ENCODE measurements around the gene GTF2IRD1. TPM values are rescaled to one million over a fixed set of nuclear protein-coding genes. Genes with fewer than 3 reads are reported as not detected.

Gene GTF2IRD1
- total RNA-seq, 6 experiments from 2014 or later, result 19.7 to 24.6 (median 22.4) TPM

DNA sequence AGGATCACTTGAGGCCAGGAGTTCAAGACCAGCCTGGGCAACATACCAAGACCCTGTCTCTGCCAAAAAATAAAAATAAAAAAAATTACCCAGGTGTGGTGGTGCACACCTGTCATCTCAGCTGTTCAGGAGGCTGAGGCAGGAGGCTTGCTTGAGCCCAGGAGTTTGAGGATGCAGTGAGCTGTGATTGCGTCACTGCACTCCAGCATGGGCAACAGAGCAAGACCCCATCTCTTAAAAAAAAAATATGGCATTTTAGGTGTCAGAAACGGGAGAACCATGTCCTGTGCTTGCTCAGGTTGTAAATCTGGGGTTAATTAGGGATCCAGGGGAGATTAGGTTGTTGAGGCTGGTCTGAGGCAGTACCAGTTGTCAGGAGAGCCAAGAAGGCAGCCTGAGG, 64.9 kb downstream of the GTF2IRD1 start:
- Mint-ChIP-seq H3K4me3 (no peak overlapping the region), H3K4me1 (ENCODE audit: low read depth) (no peaks in the 10 kb centered on the region), H3K9me3 (no peaks in the 10 kb centered on the region), H3K27me3 (ENCODE audit: insufficient read depth) (peaks cover 2% of the 10 kb centered on the region), H3K36me3 (ENCODE audit: low read depth) (peaks cover 20% of the 10 kb centered on the region), H3K27ac (no peak overlapping the region)
- TF ChIP-seq, protein P1, sequence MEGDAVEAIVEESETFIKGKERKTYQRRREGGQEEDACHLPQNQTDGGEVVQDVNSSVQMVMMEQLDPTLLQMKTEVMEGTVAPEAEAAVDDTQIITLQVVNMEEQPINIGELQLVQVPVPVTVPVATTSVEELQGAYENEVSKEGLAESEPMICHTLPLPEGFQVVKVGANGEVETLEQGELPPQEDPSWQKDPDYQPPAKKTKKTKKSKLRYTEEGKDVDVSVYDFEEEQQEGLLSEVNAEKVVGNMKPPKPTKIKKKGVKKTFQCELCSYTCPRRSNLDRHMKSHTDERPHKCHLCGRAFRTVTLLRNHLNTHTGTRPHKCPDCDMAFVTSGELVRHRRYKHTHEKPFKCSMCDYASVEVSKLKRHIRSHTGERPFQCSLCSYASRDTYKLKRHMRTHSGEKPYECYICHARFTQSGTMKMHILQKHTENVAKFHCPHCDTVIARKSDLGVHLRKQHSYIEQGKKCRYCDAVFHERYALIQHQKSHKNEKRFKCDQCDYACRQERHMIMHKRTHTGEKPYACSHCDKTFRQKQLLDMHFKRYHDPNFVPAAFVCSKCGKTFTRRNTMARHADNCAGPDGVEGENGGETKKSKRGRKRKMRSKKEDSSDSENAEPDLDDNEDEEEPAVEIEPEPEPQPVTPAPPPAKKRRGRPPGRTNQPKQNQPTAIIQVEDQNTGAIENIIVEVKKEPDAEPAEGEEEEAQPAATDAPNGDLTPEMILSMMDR (IDR thresholded peaks at IDR 0.05), result no peak
- DNase-seq, result no peak

DNA sequence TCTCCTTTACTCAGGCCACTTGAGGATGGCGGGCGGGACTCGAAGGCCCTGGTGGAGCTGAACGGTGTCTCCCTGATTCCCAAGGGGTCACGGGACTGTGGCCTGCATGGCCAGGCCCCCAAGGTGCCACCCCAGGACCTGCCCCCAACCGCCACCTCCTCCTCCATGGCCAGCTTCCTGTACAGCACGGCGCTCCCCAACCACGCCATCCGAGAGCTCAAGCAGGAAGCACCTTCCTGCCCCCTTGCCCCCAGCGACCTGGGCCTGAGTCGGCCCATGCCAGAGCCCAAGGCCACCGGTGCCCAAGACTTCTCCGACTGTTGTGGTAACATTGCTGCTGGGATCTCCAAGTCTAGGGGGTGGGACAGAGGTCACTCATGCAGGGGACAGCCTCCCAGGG, 65.7 kb downstream of the GTF2IRD1 start:
- Mint-ChIP-seq H3K36me3 (ENCODE audit: low read depth) (peaks cover 20% of the 10 kb centered on the region), H3K4me3 (no peak overlapping the region)

DNA sequence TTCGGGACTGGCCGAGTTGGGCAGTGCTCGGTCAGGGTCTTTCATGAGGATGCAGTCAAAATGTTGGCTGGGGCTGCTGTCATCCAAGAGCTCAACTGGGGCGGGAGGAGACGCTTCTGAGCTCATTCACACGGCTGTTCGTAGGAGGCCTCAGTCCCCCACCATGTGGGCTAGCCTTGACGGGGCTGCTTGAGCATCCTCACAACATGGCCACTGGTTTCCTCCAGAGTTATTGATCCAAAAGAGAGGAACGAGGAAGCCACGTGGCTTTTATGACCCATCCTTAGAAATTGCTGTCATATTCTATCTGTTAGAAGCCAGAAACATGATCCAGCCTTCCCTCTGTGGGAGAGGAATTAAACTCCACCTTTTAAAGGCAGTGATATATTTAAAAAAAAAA, 68.1 kb downstream of the GTF2IRD1 start:
- Mint-ChIP-seq H3K4me3 (no peak overlapping the region), H3K9me3 (no peaks in the 10 kb centered on the region), H3K36me3 (ENCODE audit: low read depth) (peaks cover 20% of the 10 kb centered on the region), H3K4me1 (ENCODE audit: low read depth) (no peaks in the 10 kb centered on the region), H3K27me3 (ENCODE audit: insufficient read depth) (peaks cover 2% of the 10 kb centered on the region), H3K27ac (no peak overlapping the region)
- no peak for DNase-seq
- TF ChIP-seq, protein P1 (IDR thresholded peaks at IDR 0.05), result no peak

More for the DNA sequence above, 65.7 kb downstream of the GTF2IRD1 start:
- TF ChIP-seq, protein P1 (IDR thresholded peaks at IDR 0.05), result no peak
- no peaks in the 10 kb centered on the region for H3K4me1 Mint-ChIP-seq (ENCODE audit: low read depth)
- peaks cover 2% of the 10 kb centered on the region for H3K27me3 Mint-ChIP-seq (ENCODE audit: insufficient read depth)
- H3K9me3 Mint-ChIP-seq, result no peaks in the 10 kb centered on the region
- no peak overlapping the region for H3K27ac Mint-ChIP-seq
- DNase-seq, result no peak

DNA sequence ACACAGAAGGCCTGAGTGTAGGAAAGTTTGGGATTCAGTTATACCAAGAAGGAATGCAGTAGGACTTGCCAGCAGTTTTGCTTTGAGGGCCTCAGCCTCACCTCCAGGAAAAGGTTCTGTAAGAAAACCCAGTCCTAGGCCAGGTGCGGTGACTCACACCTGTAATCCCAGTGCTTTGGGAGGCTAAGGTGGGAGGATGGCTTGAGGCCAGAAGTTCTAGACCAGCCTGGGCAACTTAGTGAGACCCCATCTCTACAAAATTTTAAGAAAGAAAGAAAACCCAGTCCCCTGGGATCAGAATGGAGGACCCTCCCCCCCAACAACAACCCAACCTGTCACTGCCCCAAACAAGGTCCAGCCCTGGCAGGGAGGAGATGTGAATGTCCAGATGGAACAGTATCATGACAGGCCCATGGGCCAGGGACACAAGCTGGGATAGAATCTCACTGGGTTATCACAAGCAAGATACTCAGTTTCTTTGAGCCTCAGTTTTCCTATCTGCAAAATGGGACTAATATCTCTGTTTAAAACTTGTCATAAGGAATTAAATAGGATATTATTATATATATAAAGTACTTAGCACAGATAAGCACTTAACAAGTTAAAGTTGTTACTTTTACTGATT, 68.7 kb downstream of the GTF2IRD1 start:
- Mint-ChIP-seq H3K27me3 (ENCODE audit: insufficient read depth) (peaks cover 2% of the 10 kb centered on the region), H3K36me3 (ENCODE audit: low read depth) (peaks cover 20% of the 10 kb centered on the region), H3K9me3 (no peaks in the 10 kb centered on the region), H3K27ac (no peak overlapping the region), H3K4me1 (ENCODE audit: low read depth) (no peaks in the 10 kb centered on the region), H3K4me3 (no peak overlapping the region)
- no peak for DNase-seq
- TF ChIP-seq, protein P1 (IDR thresholded peaks at IDR 0.05), result no peak

DNA sequence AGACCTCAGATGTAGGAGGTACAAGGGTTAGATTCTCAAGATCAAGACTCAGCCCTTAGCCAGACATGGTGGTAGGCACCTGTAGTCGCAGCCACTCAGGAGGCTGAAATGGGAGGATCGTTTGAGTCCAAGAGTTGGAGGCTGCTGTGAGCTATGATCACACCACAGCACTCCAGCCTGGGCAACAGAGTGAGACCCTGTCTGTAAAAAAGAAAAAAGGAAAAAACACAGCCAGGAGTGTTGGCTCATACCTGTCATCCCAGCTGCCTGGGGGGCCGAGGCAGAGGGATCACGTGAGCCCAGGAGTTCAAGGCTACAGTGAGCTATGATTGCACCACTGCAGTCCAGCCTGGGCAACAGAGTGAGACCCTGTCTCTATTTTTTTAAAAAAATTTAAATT, 69.3 kb downstream of the GTF2IRD1 start:
- no peak for DNase-seq
- Mint-ChIP-seq H3K27me3 (ENCODE audit: insufficient read depth) (peaks cover 2% of the 10 kb centered on the region), H3K4me3 (no peak overlapping the region), H3K4me1 (ENCODE audit: low read depth) (no peaks in the 10 kb centered on the region), H3K9me3 (no peaks in the 10 kb centered on the region), H3K36me3 (ENCODE audit: low read depth) (peaks cover 20% of the 10 kb centered on the region), H3K27ac (no peak overlapping the region)
- TF ChIP-seq, protein P1 (IDR thresholded peaks at IDR 0.05), result no peak
